HG02763 (cell line): ENCODE data around the gene TMEM165.
A peak's percentile ranks its signal among the peaks of the same experiment; 100 is the strongest.
"Not testable (repeated sequence)": the region's sequence is repeated elsewhere in the genome, so short reads cannot be mapped to it uniquely, and the experiment has no call there.

Experiments used
- ATAC-seq: cut with Tn5 transposase; IDR thresholded peaks from one replicate; pipeline ENCODE4 v1.9.1; 2021; ENCODE audit warnings: mild to moderate bottlenecking, moderate library complexity; ENCODE audit not compliant: unreplicated experiment

TMEM165 gene

GRCh38 chr4:55395529-55396307, at the start of gene TMEM165:
Gene TMEM165 (plus strand): TSS chr4:55395957. CDS start chr4:55396190, 233 bp downstream.
- peak; percentile 93 for ATAC-seq

- ATAC-seq: peak; percentile 95
Measured at GRCh38 chr4:55345980-55346850, 49.5 kb upstream of the TMEM165 start, which contains the start of gene SRD5A3. Gene SRD5A3 (plus strand): TSS chr4:55346242. CDS start chr4:55346337, 95 bp downstream.

GRCh38 chr4:55346851-55347255, 48.9 kb upstream of the TMEM165 start:
- ATAC-seq: no peak

DNA sequence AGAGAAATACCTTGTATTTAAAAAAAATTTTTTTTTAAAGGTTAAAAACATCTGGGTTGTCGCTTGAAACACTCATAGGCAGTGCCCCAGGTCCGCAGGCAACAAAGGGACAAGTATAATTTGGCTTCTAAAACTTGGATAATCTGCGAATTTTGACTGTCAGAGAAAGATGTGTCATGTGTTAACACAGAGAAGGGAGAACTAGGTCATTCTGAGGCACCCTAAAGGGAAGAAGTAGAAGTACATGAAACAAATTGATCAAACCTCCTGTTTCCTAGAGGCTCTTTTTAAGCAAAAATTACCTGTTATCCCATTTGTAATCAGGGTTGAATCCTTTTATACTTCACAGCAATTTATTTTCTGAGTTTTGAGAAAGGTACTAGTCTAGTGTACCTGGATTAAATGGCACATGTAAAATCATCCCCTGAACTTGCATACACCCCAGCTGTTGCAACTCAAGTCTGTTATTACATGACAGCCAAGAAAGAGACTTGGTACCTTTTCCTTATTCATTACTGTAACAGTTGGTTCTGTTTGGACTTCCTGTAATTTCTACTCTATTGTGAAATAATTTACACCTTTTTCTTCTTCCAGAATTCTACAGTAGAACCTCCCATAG, 48.0 kb upstream of the TMEM165 start:
- no peak for ATAC-seq

DNA sequence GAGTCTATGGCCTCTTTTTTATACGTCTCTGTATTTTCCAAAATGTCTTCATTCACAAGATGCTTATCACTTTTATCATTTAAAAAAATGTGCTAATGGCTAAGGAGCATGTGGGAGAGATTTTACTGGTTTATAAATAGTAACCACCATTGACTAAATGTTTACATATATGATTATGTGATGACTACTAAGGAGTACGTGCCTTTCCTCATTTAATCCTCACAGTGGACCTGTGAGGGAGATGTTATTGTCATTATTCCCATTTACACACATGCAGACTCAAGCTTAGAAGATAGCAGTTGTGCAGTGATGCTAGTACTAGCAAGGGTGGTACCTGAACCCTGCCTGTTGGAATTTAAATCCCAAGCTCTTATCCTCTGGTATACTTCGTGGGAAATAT, 47.3 kb upstream of the TMEM165 start:
- no peak for ATAC-seq

DNA sequence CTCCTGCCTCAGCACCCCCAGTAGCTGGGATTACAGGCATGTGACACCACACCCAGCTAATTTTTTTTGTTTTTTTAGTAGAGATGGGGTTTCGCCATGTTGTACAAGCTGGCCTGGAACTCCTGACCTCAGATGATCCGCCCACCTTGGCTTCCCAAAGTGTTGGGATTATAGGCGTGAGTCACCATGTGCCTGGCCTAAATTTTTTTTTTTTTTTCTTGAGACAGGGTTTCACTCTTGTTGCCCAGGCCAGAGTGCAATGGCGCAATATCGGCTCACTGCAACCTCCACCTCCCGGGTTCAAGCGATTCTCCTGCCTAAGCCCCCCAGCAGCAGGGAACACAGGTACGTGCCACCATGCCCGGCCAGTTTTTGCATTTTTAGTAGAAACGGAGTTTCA, 44.9 kb upstream of the TMEM165 start:
- ATAC-seq: not testable (repeated sequence)

GRCh38 chr4:55351824-55352223, 43.9 kb upstream of the TMEM165 start:
- no peak for ATAC-seq

DNA sequence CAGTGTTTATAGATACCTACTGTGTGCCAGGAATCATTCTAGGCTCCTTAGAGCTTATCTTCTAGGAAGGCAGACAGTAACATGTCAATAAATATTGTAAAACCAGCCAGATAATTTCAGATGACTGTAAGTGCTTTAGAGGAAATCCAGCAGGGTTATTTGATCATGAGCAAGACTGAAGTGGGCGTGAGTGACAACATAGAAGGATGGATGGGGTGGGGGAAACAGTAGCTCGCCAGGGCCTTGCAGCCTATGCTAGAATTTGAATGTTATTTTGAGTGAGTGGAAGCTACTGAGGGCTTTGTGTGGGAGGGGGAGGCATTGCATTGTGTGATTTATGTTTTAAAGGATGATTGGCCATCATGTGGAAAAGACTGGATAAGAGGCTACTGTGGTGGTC, 43.0 kb upstream of the TMEM165 start:
- ATAC-seq: no peak

DNA sequence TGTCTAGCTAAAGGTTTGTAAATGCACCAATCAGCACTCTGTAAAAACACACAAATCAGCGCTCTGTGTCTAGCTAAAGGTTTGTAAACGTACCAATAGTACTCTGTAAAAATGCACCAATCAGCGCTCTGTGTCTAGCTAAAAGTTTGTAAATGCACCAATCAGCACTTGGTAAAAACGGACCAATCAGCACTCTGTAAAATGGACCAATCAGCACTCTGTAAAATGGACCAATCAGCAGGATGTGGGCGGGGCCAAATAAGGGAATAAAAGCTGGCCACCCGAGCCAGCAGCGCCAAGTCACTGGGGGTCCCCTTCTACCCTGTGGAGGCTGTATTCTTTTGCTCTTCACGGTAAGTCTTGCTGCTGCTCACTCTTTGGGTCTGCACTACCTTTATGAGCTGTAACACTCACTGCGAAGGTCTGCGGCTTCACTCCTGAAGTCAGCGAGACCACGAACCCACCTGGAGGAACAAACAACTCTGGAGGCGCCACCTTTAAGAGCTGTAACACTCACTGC, 42.5 kb upstream of the TMEM165 start:
- not testable (repeated sequence) for ATAC-seq

- no peak for ATAC-seq
Measured at GRCh38 chr4:55354648-55355047, 41.1 kb upstream of the TMEM165 start.

GRCh38 chr4:55355555-55355954, 40.2 kb upstream of the TMEM165 start:
- ATAC-seq: no peak

DNA sequence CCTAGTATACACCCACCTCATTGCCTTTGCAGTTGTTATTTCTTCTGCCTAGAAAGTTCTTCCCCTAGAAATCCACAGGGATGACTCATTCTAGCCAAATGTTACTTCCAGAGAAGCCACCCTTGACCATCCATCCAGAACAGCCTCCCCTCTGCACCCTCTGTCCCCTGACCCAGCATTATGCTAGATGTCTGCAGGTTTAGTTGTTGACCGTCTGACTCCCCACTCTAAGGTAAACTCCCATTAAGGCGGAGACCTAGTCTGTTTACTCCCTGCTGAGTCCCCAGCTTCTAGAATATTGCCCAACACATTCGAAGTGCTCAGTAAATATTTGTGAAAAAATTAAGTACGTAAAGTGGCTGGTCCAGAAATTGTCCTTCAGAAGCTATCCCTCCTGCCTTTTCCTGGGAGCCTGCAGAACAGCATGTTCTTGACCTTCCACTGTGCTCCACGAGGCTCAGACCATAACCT, 38.7 kb upstream of the TMEM165 start:
- ATAC-seq: no peak

GRCh38 chr4:55358246-55358645, 37.5 kb upstream of the TMEM165 start:
- ATAC-seq: no peak

GRCh38 chr4:55358668-55359067, 37.1 kb upstream of the TMEM165 start:
- no peak for ATAC-seq

GRCh38 chr4:55359397-55359916, 36.3 kb upstream of the TMEM165 start:
- ATAC-seq: no peak

DNA sequence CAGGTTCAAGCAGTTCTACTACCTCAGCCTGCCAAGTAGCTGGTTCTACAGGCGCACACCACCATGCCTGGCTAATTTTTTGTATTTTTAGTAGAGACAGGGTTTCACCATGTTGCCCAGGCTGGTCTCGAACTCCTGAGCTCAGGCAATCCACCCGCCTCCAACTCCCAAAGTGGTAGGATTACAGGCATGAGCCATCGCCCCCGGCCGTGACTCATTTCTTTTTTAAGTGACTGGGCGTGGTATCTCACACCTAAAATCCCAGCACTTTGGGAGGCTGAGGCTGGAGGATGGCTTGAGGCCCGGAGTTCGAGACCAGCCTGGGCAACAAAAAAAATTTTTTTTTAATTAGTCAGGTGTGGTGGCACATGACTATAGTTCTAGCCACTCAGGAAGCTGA, 32.8 kb upstream of the TMEM165 start:
- ATAC-seq: not testable (repeated sequence)

GRCh38 chr4:55363691-55364351, 31.9 kb upstream of the TMEM165 start:
- ATAC-seq: no peak

DNA sequence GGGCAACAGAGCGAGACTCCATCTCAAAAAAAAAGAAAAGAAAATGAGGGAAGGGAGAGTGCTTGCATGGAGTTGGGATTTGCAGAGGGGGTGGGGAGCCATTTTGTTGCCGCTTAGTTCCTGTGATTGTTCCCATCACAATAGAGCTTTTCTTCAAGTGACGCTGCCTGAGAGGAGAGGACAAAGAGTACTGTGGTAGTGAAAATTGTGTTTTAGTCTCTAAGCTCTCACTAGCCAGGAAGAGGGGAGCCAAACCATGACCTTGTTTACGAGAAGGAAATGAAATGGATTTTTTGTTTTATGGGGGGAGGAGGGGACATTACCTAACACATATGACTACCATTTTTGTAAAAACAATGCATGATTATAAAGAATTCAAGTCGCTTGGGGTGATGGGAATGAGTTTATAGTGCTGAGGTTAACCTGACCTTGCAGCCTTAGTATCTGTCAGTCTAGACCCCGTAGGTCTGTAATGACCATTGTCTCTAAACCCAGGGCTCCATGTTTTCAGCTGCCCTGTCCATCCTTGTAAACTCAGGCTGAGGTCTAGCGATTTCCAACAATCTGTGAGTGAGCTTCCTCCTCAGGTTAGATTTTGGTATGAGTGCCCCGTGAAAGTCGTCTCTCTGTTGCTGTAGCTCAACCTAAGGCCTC, 30.9 kb upstream of the TMEM165 start:
- ATAC-seq: no peak

- no peak for ATAC-seq
Measured at GRCh38 chr4:55365345-55365728, 30.4 kb upstream of the TMEM165 start.

DNA sequence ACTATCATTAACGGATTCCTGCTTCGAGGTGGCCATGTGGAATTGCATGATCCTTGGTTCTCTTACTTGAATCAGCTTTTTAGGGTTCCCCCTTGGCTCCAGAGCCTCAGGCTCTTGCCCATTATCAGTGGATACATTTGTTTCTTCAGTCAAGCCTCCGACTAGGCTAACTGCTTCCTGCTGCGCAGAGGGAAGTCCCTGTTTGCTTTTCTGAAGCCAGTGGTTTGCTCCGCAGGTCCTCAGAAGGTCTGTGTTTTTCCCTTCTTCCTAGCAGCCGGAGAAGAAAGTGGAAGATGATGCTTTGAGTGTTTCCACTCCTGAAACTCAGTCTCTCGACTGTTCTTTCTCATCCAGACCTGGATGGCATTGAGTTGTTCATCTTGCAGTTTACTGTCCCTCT, 29.1 kb upstream of the TMEM165 start:
- no peak for ATAC-seq
